Suppressor macrophage (primary cell): ENCODE measurements around the gene NFIC.
"Not testable (repeated sequence)": the region's sequence is repeated elsewhere in the genome, so short reads cannot be mapped to it uniquely, and the experiment has no call there.

Experiments used
- DNase-seq, 4 experiments: peaks; one replicate each; pipeline ENCODE4 v3.0.0-alpha.2; 2020 to 2022

The NFIC gene

DNA sequence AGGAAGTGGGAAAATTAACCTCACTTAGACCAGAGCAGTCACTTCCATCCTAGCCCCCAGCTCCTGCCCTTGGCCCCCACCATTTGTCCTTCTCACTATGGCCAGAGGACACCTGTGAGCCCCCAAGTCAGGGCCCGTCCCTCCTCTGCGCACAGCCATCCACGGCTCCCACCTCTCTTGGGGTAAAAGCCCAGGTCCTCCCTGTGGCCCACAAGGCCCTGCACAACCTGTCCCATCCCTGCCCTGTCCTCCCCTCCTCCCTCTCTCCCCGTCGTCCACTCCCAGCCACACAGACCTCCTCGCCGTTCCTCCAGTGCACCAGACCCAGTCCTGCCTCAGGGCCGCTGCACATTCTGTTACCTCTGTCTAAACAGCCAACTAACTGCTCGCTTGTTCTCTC is 60.0 kb downstream of the NFIC start:
- no peak for DNase-seq

DNA sequence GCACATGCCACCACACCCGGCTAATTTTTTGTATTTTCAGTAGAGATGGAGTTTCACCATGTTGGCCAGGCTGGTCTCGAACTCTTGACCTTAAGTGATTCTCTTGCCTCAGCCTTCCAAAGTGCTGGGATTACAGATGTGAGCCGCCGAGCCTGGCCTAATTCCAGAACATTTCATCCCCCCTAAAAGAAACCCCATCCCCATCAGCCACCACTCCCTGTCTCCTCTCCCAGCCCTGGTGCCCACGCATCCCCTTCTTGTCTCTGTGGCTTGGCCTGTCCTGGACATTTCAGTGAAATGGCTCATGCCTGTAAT is 63.9 kb downstream of the NFIC start:
- peak in 1 of 4 experiments; percentile 31 for DNase-seq

- DNase-seq = no peak
Measured at GRCh38 chr19:3431760-3432397, 65.5 kb downstream of the NFIC start.

DNA sequence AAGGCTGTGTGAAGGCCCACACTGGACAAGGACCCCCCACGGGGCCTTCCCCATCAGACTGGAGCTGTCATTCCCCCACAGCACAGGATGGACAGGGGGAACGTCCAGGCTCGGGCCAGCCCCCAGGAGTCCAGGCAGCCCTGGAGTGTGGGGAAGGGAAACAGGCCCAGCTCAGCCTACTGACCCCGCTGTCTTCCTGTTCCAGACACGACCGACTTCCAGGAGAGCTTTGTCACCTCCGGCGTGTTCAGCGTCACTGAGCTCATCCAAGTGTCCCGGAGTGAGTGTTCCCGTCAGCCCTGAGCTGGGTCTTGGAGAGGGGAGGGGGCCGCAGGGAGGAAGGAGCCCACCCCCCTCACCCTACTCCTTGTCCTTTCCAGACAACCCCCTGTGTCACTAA is 66.9 kb downstream of the NFIC start:
- no peak for DNase-seq

DNA sequence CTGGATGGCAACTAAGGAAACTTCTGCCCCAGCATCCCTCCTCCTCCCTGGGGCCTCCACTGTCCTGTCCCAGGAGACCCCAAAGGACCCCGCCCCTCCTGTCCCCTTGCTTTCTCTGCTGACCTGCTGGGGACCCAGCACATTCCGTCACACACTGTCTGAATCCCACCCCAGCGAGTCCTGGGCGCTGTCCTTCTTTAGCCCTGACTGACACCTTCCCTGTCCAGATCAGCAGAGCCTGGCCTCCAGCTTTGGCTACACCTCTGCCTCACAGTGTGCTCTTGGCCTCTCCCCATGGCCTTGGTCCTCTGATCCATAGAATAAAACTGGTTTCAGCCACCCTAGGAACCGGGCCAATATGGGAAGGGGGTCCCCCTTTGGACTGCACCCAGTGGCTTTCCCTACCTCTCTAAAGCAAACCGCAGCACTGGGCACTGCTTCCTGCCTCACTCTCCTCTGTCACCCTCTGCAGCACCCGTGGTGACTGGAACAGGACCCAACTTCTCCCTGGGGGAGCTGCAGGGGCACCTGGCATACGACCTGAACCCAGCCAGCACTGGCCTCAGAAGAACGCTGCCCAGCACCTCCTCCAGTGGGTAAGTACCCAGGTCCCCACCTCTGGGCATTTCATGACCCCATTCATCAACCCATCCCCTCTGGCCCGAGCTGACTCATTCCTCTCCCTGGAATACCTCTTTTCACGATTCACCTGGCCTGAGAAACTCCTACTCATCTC is 67.6 kb downstream of the NFIC start:
- no peak for DNase-seq

- DNase-seq = peak; percentile 98 to 99 (median 99)
Measured at GRCh38 chr19:3434630-3435553, 68.5 kb downstream of the NFIC start.

DNA sequence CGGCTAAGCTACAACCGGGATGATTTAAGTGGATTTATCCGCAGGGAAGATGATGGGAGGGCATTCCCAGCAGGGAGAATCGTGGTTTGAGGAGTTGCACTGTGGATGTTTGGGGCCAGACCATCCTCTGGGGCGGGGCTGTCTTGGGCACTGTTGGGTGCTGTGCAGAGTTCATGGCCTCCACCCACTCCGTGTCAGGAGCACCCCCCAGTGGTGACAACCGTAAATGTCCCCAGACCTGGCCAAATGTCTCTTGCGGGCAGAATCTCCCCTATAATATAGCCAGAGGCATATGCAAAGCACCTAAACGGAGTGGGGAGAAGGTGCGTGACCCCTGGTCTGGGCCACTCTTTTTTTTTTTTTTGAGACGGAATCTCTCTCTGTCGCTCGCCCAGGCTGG is 73.7 kb downstream of the NFIC start:
- peak; percentile 77 to 88 (median 83) for DNase-seq

DNA sequence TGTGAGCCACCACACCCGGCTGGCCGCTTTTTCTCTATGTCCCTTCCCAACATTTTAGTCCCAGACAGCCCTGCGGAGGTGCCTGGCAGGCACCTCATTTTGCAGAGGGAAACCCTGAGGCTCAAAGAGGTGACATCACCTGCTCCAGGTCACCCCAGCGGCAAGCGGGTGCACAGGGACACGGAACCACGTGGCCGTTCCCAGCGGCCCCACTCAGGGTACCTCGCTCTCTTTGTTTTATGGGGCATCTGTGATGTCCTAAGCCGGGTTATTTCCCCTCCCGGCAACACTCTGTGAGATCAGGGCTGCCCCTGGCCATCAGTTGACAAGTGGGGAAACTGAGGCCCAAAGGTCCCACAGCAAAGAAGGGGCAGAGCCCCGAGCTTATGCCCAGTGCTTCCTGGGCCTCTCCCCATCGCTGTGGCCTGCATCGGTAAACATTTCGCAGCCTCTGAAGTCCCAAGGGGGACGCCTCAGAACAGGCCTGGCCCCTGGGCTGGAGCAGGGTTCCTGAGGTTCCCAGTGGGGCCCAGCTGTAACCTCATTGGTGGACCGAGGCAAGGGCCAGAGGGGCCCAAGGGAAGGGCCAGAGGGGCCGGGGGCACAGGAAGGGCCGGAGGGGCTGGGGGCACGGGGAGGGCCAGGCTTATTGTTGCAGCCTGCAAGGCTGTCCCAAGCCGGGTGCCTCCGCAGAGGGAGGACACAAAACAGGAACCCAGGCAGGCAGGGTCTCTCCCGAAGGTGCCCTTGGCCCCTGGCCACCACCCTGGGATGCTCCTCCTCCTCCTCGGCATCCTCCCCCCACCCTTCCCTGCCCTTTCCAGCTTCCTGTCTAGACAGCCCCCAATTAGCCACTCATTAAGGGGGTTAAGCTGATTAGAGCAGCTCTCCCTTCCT is 75.0 kb downstream of the NFIC start:
- no peak for DNase-seq

- DNase-seq = no peak
Measured at GRCh38 chr19:3441986-3442329, 75.6 kb downstream of the NFIC start.

DNA sequence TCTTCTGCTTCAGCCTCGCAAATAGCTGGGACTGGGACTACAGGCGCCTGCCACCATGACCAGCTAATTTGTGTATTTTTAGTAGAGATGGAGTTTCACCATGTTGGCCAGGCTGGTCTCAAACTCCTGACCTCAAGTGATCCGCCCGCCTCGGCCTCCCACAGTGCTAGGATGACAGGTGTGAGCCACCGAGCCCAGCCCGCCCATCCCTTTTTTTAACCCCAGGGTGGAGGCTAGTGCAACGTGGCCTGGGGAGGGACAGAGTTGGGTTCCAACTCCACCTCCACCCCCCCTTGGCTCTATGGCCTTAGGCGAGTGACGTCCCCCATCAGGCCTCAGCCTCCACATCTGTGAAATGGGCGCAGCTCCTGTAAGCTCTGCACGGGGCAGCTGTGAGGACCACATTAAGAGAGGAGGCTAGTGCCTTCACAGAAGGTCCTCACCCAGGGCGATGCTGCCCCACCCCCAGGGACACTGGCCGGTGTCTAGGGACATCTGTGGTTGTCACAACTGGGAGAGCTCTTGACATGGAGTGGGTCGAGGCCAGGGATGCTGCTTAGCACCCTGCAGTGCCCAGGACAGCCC is 76.2 kb downstream of the NFIC start:
- DNase-seq = no peak

- no peak for DNase-seq
Measured at GRCh38 chr19:3443840-3444694, 77.7 kb downstream of the NFIC start.

DNA sequence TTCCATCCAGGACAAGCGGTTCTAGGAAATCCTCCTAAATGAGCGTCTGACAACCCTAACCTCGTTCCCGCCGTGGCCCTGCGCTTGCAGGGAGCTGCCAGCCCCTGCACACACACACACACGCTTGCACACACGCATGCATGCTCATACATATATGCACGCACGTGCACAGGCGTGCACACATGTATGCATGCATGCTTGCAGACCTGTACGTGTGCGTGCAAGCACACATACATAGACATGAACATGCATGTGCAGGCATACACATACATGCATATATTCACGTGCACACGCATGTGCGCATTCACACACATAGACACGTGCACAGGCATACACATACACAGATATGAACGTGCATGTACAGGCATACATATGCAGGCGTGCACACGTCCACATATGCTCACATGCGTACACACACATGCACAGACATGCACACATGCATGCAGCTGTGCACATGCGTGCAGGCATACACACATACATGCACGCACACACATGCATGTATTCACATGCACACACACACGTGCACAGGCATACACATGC is 78.4 kb downstream of the NFIC start:
- no peak for DNase-seq

DNA sequence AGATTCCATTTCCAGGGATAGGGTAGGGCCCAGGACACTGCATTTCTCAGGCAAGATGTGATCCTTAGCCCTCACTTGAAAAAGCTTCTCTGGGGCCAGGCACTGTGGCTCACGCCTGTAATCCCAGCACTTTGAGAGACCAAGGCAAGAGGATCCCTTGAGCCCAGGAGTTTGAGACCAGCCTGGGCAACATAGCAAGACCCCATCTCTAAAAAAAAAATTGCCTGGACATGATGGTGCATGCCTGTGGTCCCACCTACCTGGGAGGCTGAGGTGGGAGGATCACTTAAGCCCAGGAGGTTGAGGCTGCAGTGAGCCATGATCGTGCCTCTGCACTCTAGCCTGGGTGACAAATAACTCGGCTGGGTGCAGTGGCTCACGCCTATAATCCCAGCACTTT is 80.3 kb downstream of the NFIC start:
- not testable (repeated sequence) for DNase-seq

DNA sequence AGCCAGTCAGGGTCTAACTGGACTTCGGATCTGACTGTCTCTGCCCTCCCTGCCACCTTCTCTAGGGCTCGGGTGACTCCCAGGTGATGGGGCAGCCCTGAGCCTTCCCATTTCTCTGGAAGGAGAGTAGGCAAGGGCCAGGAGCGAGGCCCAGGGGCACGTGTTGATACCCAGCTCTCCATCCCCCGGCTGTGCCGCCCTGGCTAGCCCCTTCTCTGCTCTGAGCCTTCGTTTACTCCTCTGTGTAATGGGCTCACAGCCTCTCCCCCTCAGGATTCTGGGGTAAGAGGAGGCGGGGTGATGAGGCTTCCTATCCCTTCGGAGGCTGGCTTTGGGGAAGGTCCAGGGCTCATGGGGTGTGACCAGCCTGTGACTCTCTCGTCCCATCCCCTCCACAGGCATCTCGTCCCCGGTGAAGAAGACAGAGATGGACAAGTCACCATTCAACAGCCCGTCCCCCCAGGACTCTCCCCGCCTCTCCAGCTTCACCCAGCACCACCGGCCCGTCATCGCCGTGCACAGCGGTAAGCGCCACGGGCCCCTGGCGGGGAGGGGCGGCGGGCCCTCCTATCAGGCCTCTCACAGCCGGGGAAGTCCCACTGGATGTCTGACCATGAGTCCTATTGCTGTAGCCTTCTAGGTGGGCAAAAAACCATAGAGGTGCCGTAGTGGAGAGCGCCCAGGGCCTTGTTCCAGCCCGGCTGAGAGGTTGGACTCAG is 82.4 kb downstream of the NFIC start:
- no peak for DNase-seq

DNA sequence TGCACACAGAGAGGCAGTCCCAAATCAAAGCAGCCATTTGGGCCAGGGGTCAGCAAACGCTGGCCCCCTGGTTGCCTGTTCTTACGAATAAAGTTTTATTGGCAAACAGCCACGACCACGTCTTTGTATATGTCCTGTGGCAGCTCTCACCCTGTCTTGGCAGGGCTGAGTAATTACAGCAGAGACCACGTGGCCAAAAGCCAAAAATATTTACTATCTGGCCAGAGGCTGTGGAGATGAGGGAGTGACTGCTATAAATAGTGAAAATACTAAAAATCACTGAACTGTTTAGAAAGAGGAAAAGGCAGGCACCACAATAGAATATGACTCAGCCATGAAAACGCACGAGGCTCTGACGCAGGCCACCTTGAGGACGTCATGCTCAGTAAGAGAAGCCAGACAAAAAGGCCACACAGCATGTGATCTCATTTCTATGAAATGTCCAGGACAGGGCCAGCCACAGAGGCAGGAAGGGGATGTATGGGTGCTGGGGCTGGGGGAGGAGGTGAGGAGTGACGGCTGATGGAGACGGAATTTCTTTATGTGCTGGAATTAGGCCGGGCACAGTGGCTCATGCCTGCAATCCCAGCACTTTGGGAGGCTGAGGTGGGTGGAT is 84.5 kb downstream of the NFIC start:
- peak; percentile 93 to 99 (median 95) for DNase-seq

GRCh38 chr19:3451451-3451866 is 85.1 kb downstream of the NFIC start:
- DNase-seq = no peak

GRCh38 chr19:3452171-3452941 is 86.0 kb downstream of the NFIC start:
- no peak for DNase-seq

DNA sequence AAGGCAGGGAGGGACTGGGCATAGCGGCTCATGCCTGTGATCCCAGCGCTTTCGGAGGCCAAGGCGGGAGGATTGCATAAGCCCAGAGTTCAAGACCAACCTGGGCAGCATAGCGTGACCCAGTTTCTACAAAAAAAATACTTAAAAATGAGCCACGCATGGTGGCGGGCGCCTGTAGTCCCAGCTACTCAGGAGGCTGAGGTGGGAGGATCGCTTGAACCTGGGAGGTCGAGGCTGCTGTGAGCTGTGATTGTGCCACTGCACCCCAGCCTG is 86.5 kb downstream of the NFIC start:
- not testable (repeated sequence) for DNase-seq

GRCh38 chr19:3453840-3454239 is 87.5 kb downstream of the NFIC start:
- DNase-seq = no peak
